GM12875 (cell line): ENCODE data around the gene CD300LD.

Source experiments
- H3K4me3 ChIP-seq: one replicate; pipeline ENCODE4 v1.5.1; 2011; ENCODE audit warnings: low read depth, low read length, control low read depth
- TF ChIP-seq, protein P1 (sequence below): IDR thresholded peaks from 2 replicates; pipeline ENCODE4 v1.5.1; 2011; ENCODE audit warnings: low read depth, mild to moderate bottlenecking, control low read depth, inconsistent platforms, low read length, moderate library complexity, borderline replicate concordance; ENCODE audit not compliant: insufficient read depth

CD300LD gene

DNA sequence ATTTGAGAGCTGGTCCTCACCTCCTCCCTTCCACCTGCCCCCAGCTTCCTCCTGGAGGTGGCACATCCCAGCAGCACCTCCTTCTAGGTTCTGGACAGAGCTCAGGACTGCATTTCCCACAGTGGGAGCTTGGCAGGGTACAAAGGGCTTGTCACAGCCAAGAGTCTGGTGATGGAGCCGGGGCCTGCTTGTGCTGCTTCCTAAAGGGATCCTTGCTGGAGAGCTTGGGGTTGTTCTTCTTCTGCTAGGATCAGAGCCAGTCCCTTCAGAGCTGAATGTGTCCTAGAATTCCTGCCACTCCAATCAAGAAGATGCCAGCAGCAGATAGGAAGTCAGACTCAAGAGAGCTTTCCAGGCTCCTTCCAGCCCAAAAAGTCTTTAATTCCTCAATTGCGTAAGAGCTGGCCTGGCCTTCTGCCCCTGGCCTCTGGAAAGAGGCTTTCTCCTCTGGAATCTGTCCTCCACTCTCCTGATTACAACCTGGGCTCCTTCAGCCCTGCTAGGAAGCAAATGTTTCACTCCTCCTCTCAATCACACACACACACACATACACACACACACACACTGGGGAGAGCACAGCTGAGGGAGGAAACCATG is 27.1 kb upstream of the CD300LD start:
- TF ChIP-seq, protein P1, sequence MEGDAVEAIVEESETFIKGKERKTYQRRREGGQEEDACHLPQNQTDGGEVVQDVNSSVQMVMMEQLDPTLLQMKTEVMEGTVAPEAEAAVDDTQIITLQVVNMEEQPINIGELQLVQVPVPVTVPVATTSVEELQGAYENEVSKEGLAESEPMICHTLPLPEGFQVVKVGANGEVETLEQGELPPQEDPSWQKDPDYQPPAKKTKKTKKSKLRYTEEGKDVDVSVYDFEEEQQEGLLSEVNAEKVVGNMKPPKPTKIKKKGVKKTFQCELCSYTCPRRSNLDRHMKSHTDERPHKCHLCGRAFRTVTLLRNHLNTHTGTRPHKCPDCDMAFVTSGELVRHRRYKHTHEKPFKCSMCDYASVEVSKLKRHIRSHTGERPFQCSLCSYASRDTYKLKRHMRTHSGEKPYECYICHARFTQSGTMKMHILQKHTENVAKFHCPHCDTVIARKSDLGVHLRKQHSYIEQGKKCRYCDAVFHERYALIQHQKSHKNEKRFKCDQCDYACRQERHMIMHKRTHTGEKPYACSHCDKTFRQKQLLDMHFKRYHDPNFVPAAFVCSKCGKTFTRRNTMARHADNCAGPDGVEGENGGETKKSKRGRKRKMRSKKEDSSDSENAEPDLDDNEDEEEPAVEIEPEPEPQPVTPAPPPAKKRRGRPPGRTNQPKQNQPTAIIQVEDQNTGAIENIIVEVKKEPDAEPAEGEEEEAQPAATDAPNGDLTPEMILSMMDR = no peak
- H3K4me3 ChIP-seq = no peak overlapping the region

DNA sequence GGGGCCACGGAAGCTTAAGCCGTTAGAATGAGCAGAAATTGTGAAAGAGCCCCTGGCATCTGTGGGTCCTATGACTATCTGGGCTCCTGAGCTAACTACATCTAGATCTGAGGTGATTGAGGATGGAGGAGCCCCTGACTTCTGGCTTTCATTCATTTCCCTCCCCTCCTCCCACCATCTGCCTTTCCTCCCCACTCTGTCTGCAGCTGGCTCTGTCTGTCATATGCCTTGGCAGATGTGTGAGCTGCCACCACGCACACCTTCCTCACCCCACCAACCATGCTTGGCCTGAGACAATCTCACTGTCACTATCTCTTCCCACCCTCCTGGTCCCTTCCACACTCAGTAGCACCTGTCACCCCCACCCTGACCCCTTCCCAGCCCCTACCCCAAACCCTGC is 26.4 kb upstream of the CD300LD start:
- H3K4me3 ChIP-seq = no peak overlapping the region
- TF ChIP-seq, protein P1 = no peak

DNA sequence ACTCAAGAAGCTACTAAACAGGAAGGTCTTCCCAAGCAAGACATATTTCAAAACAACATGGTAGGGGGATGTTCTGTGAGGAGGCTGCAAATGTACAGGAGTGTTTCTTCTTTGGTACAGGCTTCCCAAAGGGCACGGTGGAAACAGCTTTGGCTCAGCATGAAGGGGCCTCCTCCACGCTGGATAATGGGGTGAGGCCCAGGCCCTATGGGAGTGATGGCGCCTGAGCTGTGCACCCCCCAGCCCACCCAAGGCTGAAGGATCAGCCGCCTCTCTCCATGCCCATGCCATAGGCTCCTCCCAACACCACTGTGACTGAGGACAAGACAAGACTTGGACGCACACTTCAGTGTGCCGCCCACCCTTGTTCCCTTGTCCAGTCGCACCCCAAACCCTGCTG is 24.6 kb upstream of the CD300LD start:
- no peak overlapping the region for H3K4me3 ChIP-seq
- TF ChIP-seq, protein P1 = no peak

DNA sequence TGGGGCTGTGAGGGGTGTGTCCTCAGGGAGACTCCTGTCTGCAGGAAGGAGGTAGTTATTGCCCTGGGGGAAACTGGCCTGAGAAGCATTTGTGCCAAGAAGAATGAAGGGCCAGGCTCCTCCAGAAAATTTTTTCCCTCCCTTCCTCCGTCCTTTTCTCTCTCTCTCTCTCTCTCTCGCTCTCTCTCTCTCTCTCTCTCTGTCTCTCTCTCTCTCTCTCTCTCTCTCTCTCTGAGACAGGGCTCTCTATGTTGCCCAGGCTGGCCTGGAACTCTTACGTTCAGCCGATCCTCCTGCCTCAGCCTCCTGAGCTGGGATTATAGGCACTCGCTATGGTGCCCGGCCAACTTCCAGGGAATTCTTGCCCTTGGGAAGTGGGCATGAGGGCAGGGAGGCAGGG is 20.0 kb upstream of the CD300LD start:
- TF ChIP-seq, protein P1 = no peak

DNA sequence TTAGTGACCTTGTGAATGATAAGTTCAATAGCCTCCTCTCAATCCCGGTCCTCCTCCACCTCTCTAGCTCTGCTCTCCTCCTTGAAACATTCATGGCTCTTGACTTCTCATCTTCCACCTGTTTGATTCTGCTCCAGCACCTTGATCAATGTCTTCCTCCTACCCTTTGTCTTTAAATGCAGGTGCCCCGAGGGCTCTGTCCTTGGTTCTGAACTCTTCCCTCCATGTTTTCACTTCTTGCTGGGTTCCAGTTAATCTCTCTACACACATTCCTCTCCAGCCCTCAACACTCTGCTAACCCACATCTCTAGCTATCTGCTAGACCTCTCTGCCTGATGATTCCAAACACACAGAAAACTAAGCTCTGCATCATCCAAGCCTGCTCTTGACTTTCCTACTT is 18.0 kb upstream of the CD300LD start:
- TF ChIP-seq, protein P1 = no peak

More for the DNA sequence above, 20.0 kb upstream of the CD300LD start:
- H3K4me3 ChIP-seq = no peak overlapping the region

DNA sequence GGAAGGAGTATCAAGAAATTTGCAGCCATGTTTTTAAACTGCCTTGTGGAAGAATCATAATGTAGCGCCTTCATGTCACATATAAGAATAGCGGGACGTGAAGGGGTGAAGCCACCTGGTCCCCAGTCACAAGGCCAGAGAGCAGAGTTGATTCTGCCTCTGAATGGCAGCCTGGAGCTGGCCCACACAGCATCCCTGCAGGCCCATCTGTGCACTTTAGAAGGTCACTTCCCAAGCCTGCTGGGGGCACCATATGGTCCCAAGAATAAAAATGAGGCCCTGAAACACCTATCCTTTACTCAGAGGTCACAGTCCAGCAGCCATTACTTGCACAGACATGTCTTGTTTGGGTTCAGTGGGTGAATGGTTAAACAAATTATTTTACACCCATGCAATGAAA is 16.4 kb upstream of the CD300LD start:
- TF ChIP-seq, protein P1 = no peak
- no peak overlapping the region for H3K4me3 ChIP-seq

More for the DNA sequence above, 18.0 kb upstream of the CD300LD start:
- H3K4me3 ChIP-seq = no peak overlapping the region

DNA sequence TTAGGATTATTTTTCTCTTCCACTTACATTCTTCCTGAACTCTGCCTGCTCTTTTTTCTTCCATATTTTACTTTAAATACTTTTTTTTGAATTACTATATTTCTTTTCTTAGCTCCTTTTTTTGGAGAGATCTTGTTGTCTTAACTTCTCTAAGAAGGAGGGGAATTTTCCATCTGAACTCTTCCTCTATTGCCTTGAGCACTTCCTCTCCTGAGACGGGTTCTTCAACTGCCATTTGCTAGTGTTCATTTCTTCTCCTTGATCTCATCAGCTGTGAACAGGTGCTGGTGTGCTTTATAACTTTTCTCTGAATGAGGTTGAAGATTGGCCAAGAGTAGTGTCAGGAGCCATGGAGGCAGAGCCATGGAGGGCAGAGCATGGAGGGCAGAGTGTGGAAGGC is 15.1 kb upstream of the CD300LD start:
- H3K4me3 ChIP-seq = no peak overlapping the region
- TF ChIP-seq, protein P1 = no peak
